Neural cell (in vitro differentiated cells): Measurements from ENCODE around the gene ARSI.

Experiments used
- EZH2 ChIP-seq: fragments of 200-600, 300-800 bp; shearing (Covaris generic), sonication (generic); IDR thresholded peaks from 2 replicates; pipeline ENCODE4 v1.6.1; 2014; ENCODE audit warnings: antibody characterized with exemption, low read length, borderline replicate concordance, mild to moderate bottlenecking; ENCODE audit not compliant: insufficient read depth, poor library complexity, severe bottlenecking
- MXI1 ChIP-seq: fragments of 450-650 bp; conservative IDR thresholded peaks from 2 replicates; pipeline ENCODE4 v1.6.1; 2014; ENCODE audit warnings: antibody characterized with exemption, mild to moderate bottlenecking; ENCODE audit not compliant: poor library complexity, severe bottlenecking
- POLR2AphosphoS5 ChIP-seq: IDR thresholded peaks from 2 replicates; pipeline ENCODE4 v1.6.1; 2012
- RAD21 ChIP-seq: fragments of 450-650 bp; conservative IDR thresholded peaks from 2 replicates; pipeline ENCODE4 v1.6.1; 2014; ENCODE audit warnings: antibody characterized with exemption, mild to moderate bottlenecking, moderate library complexity
- REST ChIP-seq: IDR thresholded peaks from 2 replicates; pipeline ENCODE4 v1.6.1; 2012; ENCODE audit warnings: borderline replicate concordance
- SMC3 ChIP-seq: fragments of 450-650 bp; conservative IDR thresholded peaks from 2 replicates; pipeline ENCODE4 v1.6.1; 2014; ENCODE audit warnings: antibody characterized with exemption, mild to moderate bottlenecking, moderate library complexity; ENCODE audit not compliant: poor library complexity
- TF ChIP-seq, protein P1 (sequence below): fragments of 450-650 bp; IDR thresholded peaks from 2 replicates; pipeline ENCODE4 v1.5.1; 2014; ENCODE audit warnings: antibody characterized with exemption, mild to moderate bottlenecking, moderate library complexity; ENCODE audit not compliant: poor library complexity, severe bottlenecking

DNA sequence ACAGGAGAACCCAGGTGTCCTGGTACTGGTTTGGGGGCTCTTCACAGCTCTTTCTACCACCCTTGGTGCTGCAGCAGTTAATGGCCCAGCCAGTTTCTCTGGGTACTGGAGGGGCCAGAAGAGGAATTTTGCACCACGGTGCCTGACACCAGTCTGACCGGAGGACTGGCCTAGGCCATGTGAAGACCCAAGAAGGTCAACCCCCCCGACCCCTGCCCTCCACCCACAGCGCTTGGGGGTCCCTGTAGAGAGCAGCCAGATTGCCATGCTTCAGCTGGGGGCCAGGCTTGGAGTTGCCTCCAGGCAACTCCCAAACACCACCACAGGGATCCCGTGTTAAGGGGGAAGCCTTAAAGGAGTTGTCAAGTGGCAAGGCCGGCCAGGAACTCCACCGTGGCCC, 6.2 kb downstream of the ARSI start:
- TF ChIP-seq, protein P1, sequence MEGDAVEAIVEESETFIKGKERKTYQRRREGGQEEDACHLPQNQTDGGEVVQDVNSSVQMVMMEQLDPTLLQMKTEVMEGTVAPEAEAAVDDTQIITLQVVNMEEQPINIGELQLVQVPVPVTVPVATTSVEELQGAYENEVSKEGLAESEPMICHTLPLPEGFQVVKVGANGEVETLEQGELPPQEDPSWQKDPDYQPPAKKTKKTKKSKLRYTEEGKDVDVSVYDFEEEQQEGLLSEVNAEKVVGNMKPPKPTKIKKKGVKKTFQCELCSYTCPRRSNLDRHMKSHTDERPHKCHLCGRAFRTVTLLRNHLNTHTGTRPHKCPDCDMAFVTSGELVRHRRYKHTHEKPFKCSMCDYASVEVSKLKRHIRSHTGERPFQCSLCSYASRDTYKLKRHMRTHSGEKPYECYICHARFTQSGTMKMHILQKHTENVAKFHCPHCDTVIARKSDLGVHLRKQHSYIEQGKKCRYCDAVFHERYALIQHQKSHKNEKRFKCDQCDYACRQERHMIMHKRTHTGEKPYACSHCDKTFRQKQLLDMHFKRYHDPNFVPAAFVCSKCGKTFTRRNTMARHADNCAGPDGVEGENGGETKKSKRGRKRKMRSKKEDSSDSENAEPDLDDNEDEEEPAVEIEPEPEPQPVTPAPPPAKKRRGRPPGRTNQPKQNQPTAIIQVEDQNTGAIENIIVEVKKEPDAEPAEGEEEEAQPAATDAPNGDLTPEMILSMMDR: no peak
- TF ChIP-seq POLR2AphosphoS5 (no peak), EZH2 (no peak), MXI1 (no peak), SMC3 (no peak), RAD21 (no peak), REST (no peak)
